ENCODE data around the gene ITIH1.

DNA sequence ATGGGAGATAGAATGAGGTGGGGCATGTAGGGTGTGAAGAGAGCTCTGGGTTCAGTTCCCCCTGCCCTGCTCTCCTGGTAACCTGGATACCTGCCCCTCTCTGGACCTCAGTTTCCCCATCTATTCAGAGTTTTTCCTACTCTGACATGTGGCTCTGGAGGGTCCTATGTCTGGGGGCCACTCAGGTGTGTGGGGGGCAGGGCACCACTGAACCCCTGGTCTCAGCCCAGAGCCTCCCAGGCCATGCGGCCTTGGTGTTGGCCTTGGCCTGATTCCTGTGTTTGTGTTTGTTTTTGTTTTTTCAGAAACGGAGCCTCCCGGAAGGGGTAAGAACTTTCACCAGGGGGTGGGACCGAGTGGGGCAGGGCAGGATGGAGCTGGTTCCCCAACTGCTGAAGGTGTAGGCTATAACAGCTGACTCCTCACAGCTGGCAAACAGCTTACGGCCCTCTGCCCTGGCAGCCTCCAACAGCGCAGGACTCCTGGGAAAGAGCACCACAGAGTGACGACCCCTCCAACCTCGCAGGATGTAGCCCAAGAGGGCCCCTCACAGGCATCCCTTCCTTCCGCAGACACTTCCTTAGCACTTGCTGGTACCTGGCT is 18.0 kb downstream of the ITIH1 start:
- TF ChIP-seq CTCF (IDR thresholded peaks at IDR 0.05; ENCODE audit: extremely low read depth in 1 of 2, insufficient read depth in 1 of 2, low read depth in 1 of 2, low read length in 2 of 2) (no peak), EZH2 (IDR thresholded peaks at IDR 0.05; ENCODE audit: borderline replicate concordance, low read depth, low read length, severe bottlenecking) (no peak), POLR2A (IDR thresholded peaks at IDR 0.05; ENCODE audit: low read depth, low read length) (no peak)

Measured in endothelial cell of umbilical vein (primary cell).